Measurements from ENCODE around the gene MAML2. TPM values are rescaled to one million over a fixed set of nuclear protein-coding genes. Genes with fewer than 3 reads are reported as not detected.

The MAML2 gene
- total RNA-seq, 1 experiment from 2014 or later, result 2.7 TPM

GRCh38 chr11:96254087-96254486 is 88.9 kb downstream of the MAML2 start:
- H3K4ac ChIP-seq (ENCODE audit: low read depth, low read length), result no peak overlapping the region
- no peaks in the 10 kb centered on the region for H3K36me3 Mint-ChIP-seq (ENCODE audit: insufficient read depth in 1 of 3, low read depth in 3 of 3)
- peak overlapping the region; percentile 23 for H2AFZ ChIP-seq (ENCODE audit: low read length)
- H2BK12ac ChIP-seq (ENCODE audit: insufficient read length, low read depth, low read length), result no peak overlapping the region
- H3K9me3 Mint-ChIP-seq, result no peaks in the 10 kb centered on the region
- H3K14ac ChIP-seq (ENCODE audit: insufficient read depth, low read length), result no peak overlapping the region
- H4K5ac ChIP-seq (ENCODE audit: insufficient read length, low read depth, low read length), result no peak overlapping the region
- H3K27me3 Mint-ChIP-seq (ENCODE audit: low read depth), result no peaks in the 10 kb centered on the region
- no peak overlapping the region for H4K8ac ChIP-seq (replicated peaks; ENCODE audit: insufficient read length, low read depth, low read length)
- no peaks in the 10 kb centered on the region for H3K23me2 ChIP-seq (ENCODE audit: insufficient read length, low read depth, low read length, poor library complexity, severe bottlenecking)
- no CpG with 5 or more reads among the region's 7 CpGs for WGBS (ENCODE audit: extremely low coverage, insufficient read length, low lambda C conversion rate)
- H3K9me3 ChIP-seq (ENCODE audit: control insufficient read depth, low read depth, low read length), result no peaks in the 10 kb centered on the region
- no peak overlapping the region for H3K4me3 Mint-ChIP-seq
- H3K23ac ChIP-seq (ENCODE audit: insufficient read length, low read depth, low read length), result no peak overlapping the region
- H3K27ac ChIP-seq (ENCODE audit: insufficient read length, low read depth, low read length), result no peak overlapping the region
- no peak overlapping the region for H3K9ac ChIP-seq (ENCODE audit: extremely low read depth, insufficient read length, low read length)
- peaks cover 20 to 21% of the 10 kb centered on the region in 2 experiments for H3K4me1 Mint-ChIP-seq
- H3K4me1 ChIP-seq (ENCODE audit: insufficient read depth, low read length), result peaks cover 2% of the 10 kb centered on the region; the same call in 1 of the 2 replicates
- H3K56ac ChIP-seq (ENCODE audit: insufficient read length, low read depth, low read length), result no peak overlapping the region
- H2BK5ac ChIP-seq (ENCODE audit: insufficient read length, low read length), result no peak overlapping the region
- H3K79me1 ChIP-seq (ENCODE audit: insufficient read depth, low read depth, low read length, poor library complexity, severe bottlenecking), result no peaks in the 10 kb centered on the region
- no peak overlapping the region for H2AK5ac ChIP-seq (ENCODE audit: insufficient read length, low read length)
- H2BK20ac ChIP-seq (ENCODE audit: low read depth, low read length, poor library complexity, severe bottlenecking), result peak overlapping the region; percentile 6
- no peak for DNase-seq
- H3K18ac ChIP-seq (ENCODE audit: insufficient read length, low read depth, low read length), result no peak overlapping the region
- no peak overlapping the region for H3K4me2 ChIP-seq (ENCODE audit: insufficient read depth, insufficient read length, low read length)
- H3K79me2 ChIP-seq (ENCODE audit: insufficient read depth, low read length), result no peaks in the 10 kb centered on the region
- H4K20me1 ChIP-seq (ENCODE audit: control insufficient read depth, insufficient read depth, insufficient read length), result no peaks in the 10 kb centered on the region
- H3K27me3 ChIP-seq (ENCODE audit: insufficient read depth, low read length), result no peaks in the 10 kb centered on the region
- no peak overlapping the region for H4K91ac ChIP-seq (ENCODE audit: insufficient read length, low read depth, low read length)
- H2BK120ac ChIP-seq (ENCODE audit: low read depth, low read length, poor library complexity, severe bottlenecking), result no peak overlapping the region
- H2BK15ac ChIP-seq (ENCODE audit: low read depth, low read length), result no peak overlapping the region
- peak overlapping the region in 2 of 3 experiments; percentile 17 to 90; a peak in 5 of 7 replicates for H3K27ac Mint-ChIP-seq
- no peak for TF ChIP-seq CTCF (conservative IDR thresholded peaks at IDR 0.05)
- no peak overlapping the region for H3T11ph ChIP-seq (ENCODE audit: low read length)
